Activated T-cell treated with anti-CD3 and anti-CD28 coated beads, Interleukin-2, amount 50 U/mL, for 4 hours (primary cell): ENCODE measurements around the gene MAP3K19. TPM values are rescaled to one million over a fixed set of nuclear protein-coding genes. Genes with fewer than 3 reads are reported as not detected.

Source experiments
- ATAC-seq, 2 donors: fragments of 200-7000 bp; cut with Tn5 transposase; one replicate each; pipeline ENCODE4 v1.10.0; 2021
- DNase-seq: peaks from one replicate; pipeline ENCODE4 v3.0.0-alpha.2; 2020
- H3K27me3 Mint-ChIP-seq: one replicate; pipeline ENCODE4 v1.8.0; 2021; ENCODE audit warnings: low read depth, mixed read lengths
- H3K36me3 Mint-ChIP-seq: one replicate; pipeline ENCODE4 v1.8.0; 2022; ENCODE audit warnings: mixed read lengths; ENCODE audit not compliant: insufficient read depth
- H3K4me1 Mint-ChIP-seq: one replicate; pipeline ENCODE4 v1.8.0; 2021; ENCODE audit warnings: low read depth, mixed read lengths
- H3K4me3 Mint-ChIP-seq: one replicate; pipeline ENCODE4 v1.8.0; 2021; ENCODE audit warnings: mild to moderate bottlenecking, moderate library complexity, mixed read lengths
- H3K9me3 Mint-ChIP-seq: one replicate; pipeline ENCODE4 v1.8.0; 2021; ENCODE audit warnings: mixed read lengths
- total RNA-seq, 3 donors: library from RNA; stranded (reverse); gene quantifications; one replicate each; pipeline ENCODE4 v1.2.1, GENCODE V29; 2021

MAP3K19 gene
- total RNA-seq, 3 donors from 2014 or later = not detected

- ATAC-seq (no peak), DNase-seq (no peak)
- H3K36me3 Mint-ChIP-seq = peaks cover 35% of the 10 kb centered on the region
- no peaks in the 10 kb centered on the region for H3K9me3 Mint-ChIP-seq
- H3K4me1 Mint-ChIP-seq = peaks cover 35% of the 10 kb centered on the region
- H3K4me3 Mint-ChIP-seq = no peak overlapping the region
- no peaks in the 10 kb centered on the region for H3K27me3 Mint-ChIP-seq
Observed at GRCh38 chr2:134946073-134946472, 101.2 kb downstream of the MAP3K19 start.

- H3K4me1 Mint-ChIP-seq = peaks cover 30% of the 10 kb centered on the region
- H3K9me3 Mint-ChIP-seq = no peaks in the 10 kb centered on the region
- DNase-seq (no peak), ATAC-seq (no peak)
- no peak overlapping the region for H3K4me3 Mint-ChIP-seq
- H3K27me3 Mint-ChIP-seq = no peaks in the 10 kb centered on the region
- peaks cover 33% of the 10 kb centered on the region for H3K36me3 Mint-ChIP-seq
Observed at GRCh38 chr2:134944975-134945374, 102.3 kb downstream of the MAP3K19 start.

GRCh38 chr2:134943540-134943939 is 103.7 kb downstream of the MAP3K19 start:
- no peaks in the 10 kb centered on the region for H3K9me3 Mint-ChIP-seq
- no peak for ATAC-seq
- H3K36me3 Mint-ChIP-seq = peaks cover 35% of the 10 kb centered on the region

GRCh38 chr2:134936691-134937090 is 110.6 kb downstream of the MAP3K19 start:
- ATAC-seq = no peak
- no peaks in the 10 kb centered on the region for H3K27me3 Mint-ChIP-seq
- H3K4me3 Mint-ChIP-seq = no peak overlapping the region
- H3K4me1 Mint-ChIP-seq = peaks cover 41% of the 10 kb centered on the region
- no peak for DNase-seq
- no peaks in the 10 kb centered on the region for H3K9me3 Mint-ChIP-seq
- peaks cover 28% of the 10 kb centered on the region for H3K36me3 Mint-ChIP-seq

More at GRCh38 chr2:134943540-134943939, 103.7 kb downstream of the MAP3K19 start:
- Mint-ChIP-seq H3K4me1 (peaks cover 23% of the 10 kb centered on the region), H3K27me3 (no peaks in the 10 kb centered on the region), H3K4me3 (no peak overlapping the region)
- no peak for DNase-seq

DNA sequence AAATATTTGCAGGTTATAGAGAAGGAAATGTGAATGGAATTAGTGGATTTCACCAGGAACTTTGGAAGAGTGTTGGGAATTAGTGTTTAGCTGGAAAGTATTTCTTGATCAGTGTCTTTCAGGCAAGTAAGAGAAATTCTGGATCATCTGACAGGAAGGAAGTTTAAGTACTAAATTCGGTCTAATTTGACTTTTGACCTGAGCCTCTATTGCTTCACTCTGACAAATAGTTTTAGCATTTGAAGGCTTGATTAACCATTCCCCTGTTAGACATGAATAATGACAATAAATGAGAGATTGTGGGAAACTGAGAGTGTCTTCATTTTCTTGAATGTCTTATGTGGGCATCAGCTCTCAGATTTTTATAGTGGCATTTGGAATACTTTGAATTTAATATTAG is 112.6 kb downstream of the MAP3K19 start:
- DNase-seq (no peak), ATAC-seq (no peak)
- Mint-ChIP-seq H3K4me1 (peaks cover 58% of the 10 kb centered on the region), H3K27me3 (no peaks in the 10 kb centered on the region), H3K9me3 (no peaks in the 10 kb centered on the region), H3K4me3 (no peak overlapping the region), H3K36me3 (peaks cover 28% of the 10 kb centered on the region)

GRCh38 chr2:134934150-134934549 is 113.1 kb downstream of the MAP3K19 start:
- DNase-seq (no peak), ATAC-seq (no peak)
- peaks cover 60% of the 10 kb centered on the region for H3K4me1 Mint-ChIP-seq
- H3K27me3 Mint-ChIP-seq = no peaks in the 10 kb centered on the region
- H3K4me3 Mint-ChIP-seq = no peak overlapping the region
- no peaks in the 10 kb centered on the region for H3K9me3 Mint-ChIP-seq
- H3K36me3 Mint-ChIP-seq = peaks cover 28% of the 10 kb centered on the region

GRCh38 chr2:134933732-134934131 is 113.5 kb downstream of the MAP3K19 start:
- Mint-ChIP-seq H3K27me3 (no peaks in the 10 kb centered on the region), H3K9me3 (no peaks in the 10 kb centered on the region), H3K36me3 (peaks cover 28% of the 10 kb centered on the region), H3K4me3 (no peak overlapping the region), H3K4me1 (peaks cover 60% of the 10 kb centered on the region)
- ATAC-seq (no peak), DNase-seq (no peak)

DNA sequence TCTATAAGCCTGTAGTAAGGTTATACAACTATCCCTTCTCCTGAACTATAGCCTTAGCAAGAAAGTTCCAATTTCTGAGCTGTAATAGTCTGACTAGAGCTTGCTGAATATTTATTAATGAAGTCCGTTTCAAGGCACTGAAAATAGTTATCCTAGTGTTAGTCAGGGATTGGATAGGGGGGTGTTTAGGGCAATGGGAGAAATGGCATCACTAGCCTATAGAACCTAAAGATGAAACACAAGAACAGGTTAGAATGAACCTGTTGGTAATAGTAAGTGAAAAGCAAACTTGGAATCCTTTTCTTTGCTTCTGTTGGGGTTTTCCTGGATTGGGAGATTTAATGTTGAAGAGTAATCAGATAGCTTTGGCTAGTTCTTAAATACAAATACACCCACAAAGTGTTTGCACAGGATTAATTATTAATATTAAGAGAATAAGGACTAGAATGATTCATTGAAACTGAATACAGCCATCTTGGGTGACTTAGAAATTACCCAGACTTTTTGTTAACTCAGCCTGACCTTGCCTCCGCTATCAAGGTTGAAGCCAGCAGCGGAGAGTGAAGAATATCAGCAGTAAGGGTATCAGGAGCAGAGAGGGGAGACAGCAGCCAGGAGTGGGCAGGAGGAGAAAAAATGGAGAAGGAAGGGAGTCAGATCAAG is 114.3 kb downstream of the MAP3K19 start:
- DNase-seq = no peak
- Mint-ChIP-seq H3K4me1 (peaks cover 64% of the 10 kb centered on the region), H3K9me3 (no peaks in the 10 kb centered on the region), H3K27me3 (no peaks in the 10 kb centered on the region), H3K36me3 (peaks cover 25% of the 10 kb centered on the region), H3K4me3 (no peak overlapping the region)
- ATAC-seq = no peak

DNA sequence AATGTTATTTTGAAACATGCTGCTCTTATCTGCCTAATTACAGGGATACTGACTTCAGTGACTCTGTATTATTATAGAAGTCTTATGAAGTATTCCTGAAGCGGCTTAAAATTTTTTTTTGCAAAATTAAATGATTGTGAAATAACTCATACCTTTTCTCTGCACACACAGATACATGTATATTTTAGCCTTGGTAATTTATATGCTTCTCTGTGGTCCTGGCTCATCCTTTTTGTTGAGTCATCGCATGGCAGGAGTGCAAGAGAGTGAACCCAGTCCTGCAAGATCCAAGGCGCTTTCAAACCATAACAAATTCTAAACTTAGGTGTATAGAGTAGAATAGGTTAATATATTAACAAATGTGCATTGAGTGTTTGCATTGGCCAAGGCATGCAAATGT is 120.1 kb downstream of the MAP3K19 start:
- Mint-ChIP-seq H3K4me3 (no peak overlapping the region), H3K9me3 (no peaks in the 10 kb centered on the region), H3K27me3 (no peaks in the 10 kb centered on the region), H3K36me3 (peaks cover 35% of the 10 kb centered on the region), H3K4me1 (peaks cover 83% of the 10 kb centered on the region)
- ATAC-seq (peak in 1 of 2 donors; percentile 43), DNase-seq (no peak)

DNA sequence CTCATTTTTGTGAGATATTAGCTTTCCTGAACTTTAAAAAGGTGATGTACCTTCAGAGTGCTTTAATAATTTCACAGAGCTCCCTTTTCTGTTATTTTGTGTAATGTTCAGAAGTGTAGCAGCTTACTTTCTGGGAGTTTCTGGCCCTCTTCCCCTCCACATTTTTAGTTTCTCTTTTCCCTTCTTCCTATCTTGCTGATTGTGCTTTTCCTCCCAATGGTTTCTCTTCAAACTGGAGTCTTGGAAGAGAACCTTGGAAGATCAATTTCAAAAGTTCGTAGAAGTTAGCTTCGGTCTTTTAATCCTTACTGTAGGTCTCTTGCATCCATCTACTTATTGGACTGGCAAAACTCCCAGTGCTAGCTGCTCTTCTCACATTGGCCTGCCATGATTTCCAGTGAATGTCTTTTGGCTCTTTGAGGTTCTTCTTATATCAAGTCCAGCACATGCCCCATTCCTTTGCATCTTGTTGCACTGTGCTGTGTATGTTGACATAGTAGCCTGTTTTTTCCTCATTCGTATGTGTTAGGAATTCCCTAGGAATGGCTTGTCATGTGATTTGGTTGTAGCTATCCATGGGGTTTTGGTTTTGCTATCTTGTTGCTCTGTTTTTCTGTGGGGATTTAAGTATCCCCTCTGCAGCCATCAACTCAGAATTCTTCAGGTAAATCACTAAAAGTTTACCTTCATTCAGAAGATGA is 120.9 kb downstream of the MAP3K19 start:
- Mint-ChIP-seq H3K4me3 (peak overlapping the region; percentile 46), H3K36me3 (peaks cover 34% of the 10 kb centered on the region), H3K9me3 (no peaks in the 10 kb centered on the region), H3K4me1 (peaks cover 83% of the 10 kb centered on the region), H3K27me3 (no peaks in the 10 kb centered on the region)
- DNase-seq = no peak
- ATAC-seq = no peak

DNA sequence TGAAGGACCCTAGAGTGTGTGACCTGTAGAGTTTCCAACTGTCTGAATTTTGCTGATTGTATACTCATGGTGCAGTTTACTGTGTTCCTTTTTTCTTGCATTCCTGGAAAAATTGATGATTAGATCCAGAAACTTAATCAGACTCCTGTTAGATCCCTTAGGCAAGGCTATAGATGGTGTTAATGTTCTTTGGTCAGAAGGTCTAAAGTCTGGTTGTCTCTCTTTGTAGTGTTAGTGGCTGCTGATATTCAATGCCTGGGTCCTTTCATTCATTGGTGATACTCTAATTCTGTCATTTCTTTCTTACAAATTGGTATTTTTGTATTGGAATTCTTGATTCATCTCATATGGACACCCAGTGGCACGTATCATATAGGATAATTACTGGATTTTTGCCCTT is 122.3 kb downstream of the MAP3K19 start:
- Mint-ChIP-seq H3K9me3 (no peaks in the 10 kb centered on the region), H3K27me3 (no peaks in the 10 kb centered on the region), H3K4me3 (no peak overlapping the region), H3K4me1 (peaks cover 75% of the 10 kb centered on the region), H3K36me3 (peaks cover 30% of the 10 kb centered on the region)
- no peak for DNase-seq
- ATAC-seq = no peak

GRCh38 chr2:134919341-134920210 is 127.7 kb downstream of the MAP3K19 start:
- no peaks in the 10 kb centered on the region for H3K9me3 Mint-ChIP-seq
- peaks cover 12% of the 10 kb centered on the region for H3K36me3 Mint-ChIP-seq
- ATAC-seq (peak; percentile 14 to 16), DNase-seq (peak; percentile 28)
- no peaks in the 10 kb centered on the region for H3K27me3 Mint-ChIP-seq
- H3K4me1 Mint-ChIP-seq = peaks cover 49% of the 10 kb centered on the region
- peak overlapping the region; percentile 97 for H3K4me3 Mint-ChIP-seq

DNA sequence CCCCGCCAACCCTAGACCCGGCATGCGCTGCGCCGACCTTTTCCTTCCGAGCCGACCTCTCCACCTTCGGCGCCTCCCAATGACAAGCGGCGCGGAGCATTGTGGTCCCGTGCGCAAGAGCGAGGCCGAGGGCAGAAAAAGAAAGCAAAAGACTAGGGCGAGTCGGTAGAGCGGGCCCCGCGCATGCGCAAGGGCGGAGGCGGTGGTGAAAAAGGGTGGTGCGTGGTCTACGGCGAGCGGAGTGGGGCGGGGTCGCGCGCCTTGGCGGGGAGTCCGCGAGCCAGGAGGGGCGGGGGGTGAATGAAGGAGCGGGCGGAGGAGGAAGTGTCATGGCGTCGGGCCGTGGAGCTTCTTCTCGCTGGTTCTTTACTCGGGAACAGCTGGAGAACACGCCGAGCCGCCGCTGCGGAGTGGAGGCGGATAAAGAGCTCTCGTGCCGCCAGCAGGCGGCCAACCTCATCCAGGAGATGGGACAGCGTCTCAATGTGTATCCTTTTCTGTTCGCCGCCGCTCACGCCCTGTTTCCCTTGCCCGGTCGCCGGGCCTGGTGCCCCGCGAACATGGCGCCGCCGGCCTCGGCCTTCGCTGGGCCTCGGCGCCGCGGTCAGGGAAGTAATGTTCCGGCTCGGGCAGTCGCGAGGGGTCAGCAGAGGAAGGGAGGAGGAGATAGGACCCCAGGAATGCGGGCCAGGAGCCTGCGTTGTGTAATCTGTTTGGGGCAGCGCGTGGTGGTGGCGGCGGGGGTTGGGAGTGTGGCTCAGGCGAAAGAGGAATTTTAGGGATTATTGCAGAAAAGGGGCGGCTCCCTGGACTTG is 128.5 kb downstream of the MAP3K19 start, which contains the start of gene CCNT2:
Gene CCNT2, plus strand, starts transcription at position 297 of the 815 bp plus-strand sequence. Its CDS starts 33 bp downstream, at position 330.
- no peaks in the 10 kb centered on the region for H3K27me3 Mint-ChIP-seq
- peak within 1 kb of the TSS; percentile 97 for H3K4me3 Mint-ChIP-seq
- H3K36me3 Mint-ChIP-seq = peaks cover 10% of the 10 kb centered on the region
- no peaks in the 10 kb centered on the region for H3K9me3 Mint-ChIP-seq
- peak; percentile 99 for DNase-seq
- peak; percentile 86 for ATAC-seq
- peaks cover 40% of the 10 kb centered on the region for H3K4me1 Mint-ChIP-seq
